GM18520 (cell line): ENCODE results near the gene LRRN2.

Experiments
- ATAC-seq: cut with Tn5 transposase; IDR thresholded peaks from one replicate; pipeline ENCODE4 v1.9.1; 2021; ENCODE audit not compliant: unreplicated experiment

LRRN2 gene

DNA sequence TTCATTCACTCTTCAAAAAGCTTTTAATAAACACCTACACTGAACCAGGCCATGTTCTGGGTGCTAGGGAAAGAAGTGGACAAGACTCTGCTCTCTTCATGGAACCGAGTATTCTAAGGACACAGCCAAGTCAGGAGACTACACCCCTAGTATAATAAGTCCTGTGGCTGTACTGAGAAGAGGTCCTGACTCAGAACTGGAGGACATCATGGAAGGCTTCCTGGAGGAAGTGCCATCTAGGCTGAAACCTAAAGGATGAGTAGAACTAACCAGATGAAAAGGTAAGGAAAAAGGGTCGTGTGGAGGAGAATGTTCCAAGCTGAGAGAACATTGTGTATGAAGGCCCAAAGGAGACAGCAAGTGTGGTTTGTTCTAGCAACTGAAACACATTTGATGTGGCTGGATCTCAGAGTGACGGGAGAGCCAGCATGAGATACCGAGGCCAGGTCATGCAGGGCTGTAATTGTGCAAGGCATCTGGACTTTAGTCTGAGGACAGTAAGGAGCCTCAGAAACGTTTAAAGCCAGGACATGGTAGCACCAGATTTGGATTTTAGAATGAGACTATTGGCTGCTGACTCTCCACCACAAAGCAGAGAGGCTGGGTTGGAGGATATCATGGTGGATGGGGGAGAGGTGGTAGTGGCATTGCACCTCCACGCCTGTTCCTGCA is 82.5 kb downstream of the LRRN2 start:
- no peak for ATAC-seq

DNA sequence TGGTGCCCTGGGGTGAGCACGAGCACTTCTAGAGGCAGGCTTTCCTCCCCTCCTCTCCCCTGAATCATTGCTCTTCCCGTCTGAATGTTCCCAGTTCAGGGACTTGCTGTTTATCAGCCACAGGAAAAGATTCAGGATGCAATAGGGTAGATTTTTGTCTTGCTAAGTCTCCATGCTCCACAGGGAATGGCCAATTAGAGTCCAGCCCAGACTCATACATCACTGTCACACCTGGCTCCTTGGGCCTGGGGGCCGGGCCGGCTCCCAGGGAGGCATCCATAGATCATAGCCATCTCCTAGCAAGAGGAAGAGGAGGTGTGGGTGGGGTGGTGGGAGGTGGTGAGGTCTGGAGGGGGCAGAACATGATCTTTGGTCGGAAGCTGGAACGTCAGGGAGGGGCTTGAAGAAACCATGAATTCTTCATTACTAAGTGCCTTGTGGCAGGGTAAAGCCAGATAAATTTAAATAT is 83.4 kb downstream of the LRRN2 start:
- ATAC-seq: no peak

DNA sequence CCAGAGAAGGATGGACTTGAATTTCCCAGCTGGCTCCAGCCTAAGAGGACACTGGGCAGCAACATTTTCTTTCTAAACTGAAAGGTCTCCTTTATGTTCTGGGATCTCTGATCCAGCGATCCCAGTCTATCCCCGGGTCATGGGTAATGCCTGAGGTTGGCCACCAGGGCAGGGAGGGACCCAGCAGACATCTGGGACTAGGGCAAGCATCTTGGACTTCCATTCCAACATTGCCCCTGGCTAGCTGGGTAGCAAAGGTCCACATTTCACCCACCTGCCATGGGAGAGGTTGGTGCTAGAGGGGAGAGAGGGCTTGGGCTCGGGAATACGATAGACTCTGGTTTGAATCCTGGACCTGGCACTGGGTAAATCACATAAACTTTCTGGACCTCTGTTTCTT is 84.6 kb downstream of the LRRN2 start:
- ATAC-seq: no peak

DNA sequence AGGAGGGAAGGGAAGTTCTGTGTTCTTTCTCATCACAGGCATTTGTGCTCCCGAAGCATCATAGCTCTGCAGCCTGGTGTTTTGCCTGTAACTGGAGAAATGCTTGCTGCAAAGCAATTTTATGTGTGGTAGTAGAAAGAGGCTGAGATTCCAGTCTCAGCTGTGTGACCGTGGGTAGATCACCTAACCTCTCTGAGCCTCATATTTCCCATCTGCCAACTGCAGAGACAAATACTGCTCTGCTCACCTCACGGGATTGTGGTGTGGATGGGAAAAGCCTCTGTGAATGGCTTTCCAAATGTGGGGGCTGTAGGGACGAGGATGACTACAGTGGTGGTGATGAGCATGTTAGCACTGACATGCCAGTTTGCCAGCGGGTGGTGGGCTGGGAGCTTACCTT is 85.3 kb downstream of the LRRN2 start:
- ATAC-seq: no peak

DNA sequence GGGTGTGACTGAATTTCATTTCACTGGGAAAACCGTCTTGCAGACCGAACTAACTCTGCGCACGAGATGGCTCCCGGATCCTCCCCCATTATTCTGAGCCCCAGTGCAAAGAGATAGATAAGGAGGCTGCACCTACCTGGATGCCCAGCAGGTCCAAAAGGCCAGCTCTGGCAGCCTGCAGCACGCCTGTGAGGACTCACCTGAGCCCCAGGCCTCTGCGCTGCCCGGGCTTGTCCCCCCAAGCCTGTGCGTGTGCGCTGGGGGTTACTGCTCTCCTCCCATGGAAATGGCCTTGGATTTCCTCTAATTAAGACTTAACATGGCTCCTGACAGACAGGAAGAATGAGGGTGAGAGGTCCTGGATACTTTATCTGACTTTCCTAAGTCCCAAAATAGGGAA is 85.9 kb downstream of the LRRN2 start:
- no peak for ATAC-seq

DNA sequence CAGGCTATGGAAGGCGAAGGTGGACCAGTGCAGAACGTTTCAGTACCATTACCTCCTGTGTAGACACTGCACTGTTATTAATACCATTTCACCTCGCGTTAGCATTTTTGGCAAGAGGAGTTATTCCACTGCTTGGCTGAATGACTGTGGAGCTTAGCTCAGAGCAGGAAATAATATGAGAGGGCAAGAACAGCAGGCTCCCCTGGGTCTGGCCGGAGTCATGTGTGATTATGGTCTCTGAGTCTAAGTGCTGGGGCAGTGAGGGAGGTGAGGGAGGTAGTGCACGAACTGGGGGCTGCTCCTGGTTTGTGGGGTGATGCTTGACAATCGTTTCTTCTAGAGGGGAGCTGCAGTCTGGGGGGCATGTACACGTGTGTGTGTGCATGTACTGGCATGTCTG is 86.4 kb downstream of the LRRN2 start:
- no peak for ATAC-seq

DNA sequence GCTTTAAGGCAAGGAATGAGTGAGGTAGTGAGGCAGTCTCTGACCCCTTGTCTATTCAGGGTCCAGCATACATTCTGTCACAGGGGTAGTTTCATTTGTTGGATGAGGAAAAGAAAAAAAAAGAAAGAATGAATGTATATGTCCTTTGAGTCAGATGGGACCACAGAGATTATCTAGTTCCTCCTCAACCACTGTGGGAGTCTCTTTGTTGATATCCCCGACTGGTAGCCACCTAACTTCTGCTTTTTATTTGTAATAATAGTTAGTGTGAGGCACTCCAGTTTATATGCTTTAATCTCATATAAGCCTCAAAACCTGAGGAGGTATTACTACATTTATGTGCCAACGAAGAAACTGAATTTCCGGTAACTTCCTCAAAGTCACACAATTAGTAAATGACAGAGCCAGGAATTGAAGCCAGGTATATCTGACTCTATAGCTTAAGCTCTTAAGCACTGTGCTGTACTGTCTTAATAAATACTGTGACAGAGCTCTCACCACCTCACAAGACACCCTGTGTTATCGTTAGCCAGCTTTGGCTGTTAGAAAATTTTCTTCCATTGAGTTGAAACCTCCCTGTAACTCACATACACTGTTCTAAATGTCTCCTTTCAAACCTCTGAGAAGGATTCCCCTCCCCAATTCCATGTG is 87.1 kb downstream of the LRRN2 start:
- no peak for ATAC-seq

DNA sequence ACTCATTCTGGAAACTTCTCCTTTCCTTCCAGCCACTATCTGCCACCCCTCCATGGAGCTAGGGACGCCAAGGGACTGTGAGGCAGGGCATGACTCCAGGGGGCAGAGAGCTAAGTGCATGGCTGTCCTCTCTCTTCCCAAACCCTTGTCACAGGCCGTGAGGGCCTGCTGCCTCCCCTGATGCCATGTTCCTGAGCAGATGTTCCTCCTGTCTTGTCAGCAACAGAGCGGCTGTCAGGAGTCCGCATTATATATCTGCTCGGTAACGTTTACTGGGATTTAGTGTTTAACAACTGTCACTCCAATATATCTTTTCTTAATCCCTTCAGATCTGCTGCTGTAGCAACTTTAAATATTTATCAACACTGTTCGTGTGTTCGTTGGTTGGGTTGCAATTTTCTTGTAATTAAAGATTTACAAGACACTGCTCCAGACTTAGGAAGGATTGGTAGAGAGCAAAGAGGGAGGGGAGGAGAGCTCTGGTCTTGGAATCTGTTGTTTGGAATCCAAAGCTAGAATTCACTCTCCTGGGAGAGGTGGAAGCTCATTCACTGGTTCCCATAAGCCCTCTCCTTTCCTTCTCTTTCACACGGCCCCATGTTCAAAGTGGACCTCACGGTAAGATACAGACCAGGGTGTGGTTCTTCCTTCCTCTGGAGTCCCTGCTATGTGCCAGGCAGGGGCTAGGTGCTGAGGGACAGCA is 93.1 kb downstream of the LRRN2 start:
- ATAC-seq: no peak

DNA sequence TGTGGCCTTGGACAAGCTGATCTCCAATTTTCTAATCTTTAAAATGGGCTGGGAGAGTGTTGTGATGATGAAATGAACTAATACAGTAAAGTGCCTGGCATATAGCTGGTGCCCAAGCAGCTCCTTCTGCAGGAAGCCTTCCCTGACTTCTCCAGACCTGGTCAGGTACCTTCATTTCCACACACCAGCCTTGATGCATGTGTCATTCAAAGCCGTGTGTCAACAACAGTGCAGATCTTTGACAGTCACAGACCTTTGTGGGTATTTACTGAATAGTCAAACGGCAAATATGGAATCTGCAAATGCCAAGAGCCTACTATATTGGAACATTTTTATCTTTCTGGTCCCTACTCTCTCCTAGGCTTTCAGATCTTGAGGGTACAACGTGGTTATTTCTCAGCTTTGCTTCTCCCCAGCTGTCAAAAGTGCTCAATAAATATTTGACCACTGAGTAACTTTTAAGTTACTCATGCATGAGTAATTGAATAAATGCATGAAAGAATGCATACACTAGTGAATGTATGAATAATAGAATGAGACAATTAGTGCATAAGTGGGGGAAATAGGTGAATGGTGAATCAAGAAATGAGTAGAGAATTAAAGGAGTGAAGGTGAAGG is 94.0 kb downstream of the LRRN2 start:
- ATAC-seq: no peak

DNA sequence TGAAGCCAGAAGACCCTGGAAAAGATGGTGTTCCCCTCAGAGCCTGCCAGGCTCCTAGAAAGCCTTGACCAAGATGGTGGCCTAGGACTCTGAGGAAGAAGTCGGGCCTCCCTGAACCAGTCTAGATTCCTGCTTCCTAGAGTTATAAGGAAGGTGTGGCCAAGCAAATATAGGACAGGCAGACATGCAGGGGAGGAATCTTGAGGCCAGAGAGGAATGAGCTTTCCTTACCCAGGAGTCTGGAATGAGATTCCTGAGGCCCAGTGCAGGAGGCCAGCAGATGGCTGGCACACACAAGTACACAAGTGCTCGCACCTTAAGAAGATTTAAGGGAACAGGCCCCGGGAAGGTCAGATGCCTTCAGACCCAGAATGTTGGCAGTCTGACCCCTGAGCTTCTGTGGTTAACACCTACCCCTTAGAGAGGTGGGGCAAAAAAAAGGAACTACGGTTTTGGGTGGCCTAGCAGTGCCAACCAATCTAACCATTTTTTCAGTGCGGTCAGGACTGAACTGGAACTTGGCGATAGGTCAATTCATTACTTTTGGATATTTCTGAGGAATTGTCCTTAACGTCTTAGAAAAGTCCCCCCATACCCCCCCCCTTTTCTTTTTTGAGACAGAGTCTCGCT is 96.0 kb downstream of the LRRN2 start:
- ATAC-seq: no peak

DNA sequence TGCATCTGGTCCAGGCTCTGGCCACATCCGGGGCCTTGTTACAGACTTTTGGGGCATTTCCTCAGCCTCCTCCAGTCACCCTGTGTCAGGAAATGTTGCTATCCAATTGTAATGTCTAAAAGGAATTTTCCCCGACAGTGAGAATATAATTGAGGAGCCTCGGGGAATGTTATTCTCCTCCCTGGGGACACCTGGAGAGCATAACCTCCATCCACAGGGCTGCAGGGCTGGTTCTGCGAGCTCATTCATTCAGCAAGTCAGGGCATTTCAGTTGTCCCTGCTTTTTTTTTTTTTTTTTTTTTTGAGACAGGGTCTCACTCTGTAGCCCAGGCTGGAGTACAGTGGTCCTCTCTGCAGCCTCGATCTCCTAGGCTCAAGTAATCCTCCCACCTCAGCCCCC is 96.7 kb downstream of the LRRN2 start:
- ATAC-seq: no peak

DNA sequence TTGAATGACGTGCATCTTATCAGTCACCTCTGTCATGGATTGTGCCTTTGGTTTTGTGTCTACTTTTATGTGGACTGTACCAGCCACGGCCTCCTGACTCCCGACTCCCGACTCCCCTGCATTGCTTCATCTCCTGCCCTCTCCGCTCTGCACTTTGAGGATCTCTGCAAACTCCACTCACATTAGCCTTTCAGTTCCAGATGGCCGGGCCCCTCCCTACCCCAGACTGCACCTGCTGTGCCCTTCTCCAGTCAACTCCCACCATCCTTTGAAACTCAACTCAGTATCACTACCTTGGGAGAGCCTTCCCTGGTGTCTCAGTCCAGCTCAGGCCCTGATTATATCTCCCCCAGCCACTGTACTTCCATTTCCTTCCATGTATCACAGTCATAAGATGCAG is 97.9 kb downstream of the LRRN2 start:
- no peak for ATAC-seq

DNA sequence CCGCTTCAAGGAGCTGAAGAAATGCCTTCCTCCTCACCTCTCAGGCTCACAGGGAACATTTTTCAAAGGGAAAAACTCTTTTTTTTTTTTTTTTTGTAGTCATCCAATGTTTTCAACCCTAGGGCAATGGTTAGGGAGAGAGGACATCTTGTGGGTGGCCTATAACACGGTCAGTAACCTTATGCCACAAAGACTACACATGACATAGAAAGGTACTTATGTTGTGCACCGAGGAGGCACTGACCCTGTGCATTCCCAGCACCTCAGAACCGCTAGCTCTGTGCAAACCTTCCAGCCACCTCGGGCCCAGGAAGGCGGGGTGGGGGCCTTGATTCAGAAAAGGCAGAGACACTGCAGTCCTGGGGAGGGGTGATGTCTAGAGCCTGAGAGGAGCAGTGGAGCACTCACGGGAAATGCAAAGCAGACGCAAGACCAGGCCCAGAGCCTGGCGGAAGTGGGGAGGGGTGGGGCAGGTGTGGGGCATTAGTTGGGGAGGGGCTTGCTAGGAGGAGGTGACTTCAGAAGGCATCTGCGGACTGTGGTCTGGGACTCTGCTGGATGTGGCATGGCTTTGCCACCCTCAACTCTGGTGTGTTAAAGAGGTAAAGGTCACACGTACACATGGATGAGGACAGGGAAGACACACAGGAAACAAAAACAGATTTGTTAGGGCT is 100.7 kb downstream of the LRRN2 start:
- no peak for ATAC-seq

DNA sequence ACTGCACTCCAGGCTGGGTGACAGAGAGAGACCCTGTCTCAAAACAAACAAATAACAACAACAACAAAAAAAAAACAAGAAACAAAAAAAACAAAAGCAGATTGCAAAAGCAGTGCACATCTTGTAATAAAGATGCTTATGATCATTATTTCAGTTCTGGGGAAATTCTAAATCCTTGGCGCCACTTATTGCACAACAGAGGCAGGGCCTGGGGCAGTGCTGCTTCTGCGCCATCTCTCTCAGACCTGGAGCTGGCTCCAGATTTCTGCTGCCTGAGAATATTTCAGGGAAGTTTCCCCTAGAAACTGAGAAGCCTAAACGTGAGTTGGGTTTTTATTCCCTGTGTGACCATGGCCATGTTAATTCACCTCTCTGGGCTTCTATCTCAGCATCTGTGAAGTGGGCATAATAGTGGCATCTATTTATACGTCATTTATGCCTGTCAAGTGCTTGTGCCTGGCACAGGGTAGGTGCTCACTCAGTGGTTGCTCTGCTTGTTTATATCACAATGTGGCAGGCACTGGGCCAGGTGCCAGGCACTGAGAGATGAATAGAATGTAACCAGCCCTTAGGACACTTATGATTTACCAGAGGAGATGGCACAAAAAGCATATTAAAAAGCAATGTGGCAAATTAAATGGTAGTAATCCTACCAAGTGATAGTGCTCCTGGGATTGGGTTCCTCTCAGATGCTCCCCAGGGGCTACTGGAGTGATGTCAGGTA is 101.5 kb downstream of the LRRN2 start:
- no peak for ATAC-seq

DNA sequence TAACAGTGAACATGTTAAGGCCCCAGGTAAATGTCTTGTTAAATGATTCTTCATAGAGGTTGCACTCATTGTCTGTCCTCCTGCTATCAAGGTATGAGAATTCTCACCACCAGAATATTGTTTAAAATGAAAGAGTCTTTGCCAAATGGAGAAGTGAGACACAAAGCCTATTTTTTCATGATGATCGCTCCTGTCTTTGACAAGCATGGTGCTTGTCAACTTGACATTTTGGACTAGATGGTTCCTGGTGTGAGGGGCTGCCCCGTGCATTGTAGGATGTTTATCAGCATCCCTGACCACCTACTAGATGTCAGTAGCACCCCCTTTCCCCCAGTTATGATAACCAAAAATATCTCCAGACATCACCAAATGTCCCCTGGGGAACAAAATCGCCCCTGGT is 103.8 kb downstream of the LRRN2 start:
- ATAC-seq: no peak

DNA sequence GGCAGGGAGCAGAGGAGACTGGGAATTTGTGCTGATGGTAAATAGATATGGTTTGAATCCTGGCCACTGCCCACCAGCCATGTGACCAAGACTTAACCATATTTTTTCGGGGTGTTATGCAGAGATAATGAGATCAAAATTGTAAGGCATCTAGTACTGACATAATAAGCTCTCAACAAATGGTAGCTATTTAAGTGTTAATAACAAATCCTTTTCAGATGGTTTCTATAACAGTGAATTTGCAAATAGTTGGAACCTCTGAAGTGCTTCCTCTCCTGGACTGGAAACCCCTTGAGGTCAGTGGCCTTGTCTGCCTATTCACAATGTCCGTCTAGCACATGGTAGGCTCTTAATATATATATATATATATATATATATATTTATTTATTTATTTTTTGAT is 104.7 kb downstream of the LRRN2 start:
- ATAC-seq: no peak

DNA sequence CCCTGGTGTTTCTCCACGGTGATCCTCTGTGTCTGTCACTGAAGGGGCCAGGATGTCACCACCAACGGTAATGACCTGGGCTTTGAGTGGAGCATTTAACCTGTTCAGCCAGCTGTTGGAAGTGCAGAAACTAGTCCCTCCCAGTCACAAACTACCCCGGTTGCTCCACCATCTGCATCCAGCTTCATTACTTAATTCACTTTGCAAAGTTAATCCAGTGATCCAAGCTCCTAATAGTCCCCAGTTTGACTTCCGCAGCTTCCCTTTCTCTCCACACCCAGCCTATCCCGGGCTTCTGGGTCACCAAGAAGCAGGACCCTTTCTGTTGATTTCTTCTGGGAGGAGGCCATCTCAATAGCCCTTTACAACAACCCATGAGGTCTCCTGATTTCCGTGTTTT is 105.9 kb downstream of the LRRN2 start:
- no peak for ATAC-seq

DNA sequence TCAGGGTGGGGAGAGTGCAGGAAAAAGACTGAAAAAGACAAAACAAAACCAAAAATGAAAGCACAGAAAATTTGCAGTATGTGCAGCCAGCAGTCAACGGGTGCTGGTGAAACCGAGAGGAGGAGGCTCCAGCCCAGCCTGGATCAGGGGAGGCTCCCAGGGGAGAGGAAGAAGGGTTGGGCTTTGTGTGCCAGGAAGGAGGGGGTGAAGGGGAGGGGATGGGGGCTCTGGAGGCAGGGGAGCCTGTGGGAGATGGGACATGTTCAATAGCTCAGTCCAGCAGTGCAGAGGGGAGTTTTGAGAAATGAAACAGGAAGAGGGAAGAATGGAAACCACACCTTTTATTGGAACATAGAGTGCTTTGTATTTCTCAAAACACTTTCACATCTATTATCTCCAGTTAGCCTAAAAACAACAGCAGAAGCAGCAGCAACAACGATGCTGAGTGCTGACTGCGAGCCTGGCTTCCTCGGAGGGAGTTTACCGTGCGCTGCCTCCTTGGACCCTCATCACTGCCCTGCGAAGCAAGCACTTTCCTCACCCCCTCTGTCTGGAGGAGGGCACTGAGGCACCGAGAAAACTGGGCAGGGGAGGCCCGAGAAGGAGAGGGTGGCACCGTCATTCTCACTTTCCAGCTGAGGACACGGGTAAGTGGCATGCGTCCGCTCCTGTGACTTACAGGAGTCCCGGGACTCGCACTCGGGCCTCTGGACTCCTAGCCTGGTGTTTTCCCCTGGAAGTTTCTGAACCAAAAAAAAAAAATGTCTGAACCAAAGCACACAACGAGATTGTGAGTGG is 106.5 kb downstream of the LRRN2 start:
- no peak for ATAC-seq

DNA sequence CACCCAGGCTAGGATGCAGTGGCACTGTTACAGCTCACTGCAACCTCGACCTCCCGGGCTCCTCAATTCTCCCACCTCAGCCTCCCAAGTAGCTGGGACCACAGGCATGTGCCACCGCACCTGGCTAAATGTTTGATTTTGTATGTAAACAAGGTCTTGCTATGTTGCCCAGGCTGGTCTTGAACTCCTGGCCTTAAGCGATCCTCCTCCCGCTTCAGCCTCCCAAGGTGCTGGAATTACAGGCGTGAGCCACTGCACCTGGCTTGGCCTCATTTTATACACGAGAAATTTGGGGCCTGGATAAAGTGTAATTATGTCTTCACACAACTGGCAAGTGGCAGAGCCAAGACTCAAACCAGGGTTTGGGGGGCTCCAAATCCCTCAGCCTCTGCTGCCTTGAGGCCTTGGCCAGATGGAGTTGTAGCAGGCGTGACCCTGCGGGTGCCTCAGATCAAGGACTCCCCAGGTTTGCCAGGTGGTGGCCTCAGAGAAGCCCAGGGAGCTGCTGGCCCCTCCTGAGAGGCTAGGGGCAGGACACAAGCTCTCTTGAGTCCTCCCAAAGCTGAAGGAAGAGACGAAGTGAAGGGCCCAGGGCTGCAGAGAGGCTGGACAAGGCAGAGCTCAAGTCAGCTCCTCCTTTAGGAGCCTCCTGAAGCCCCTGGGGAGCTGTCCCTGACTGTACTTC is 107.6 kb downstream of the LRRN2 start:
- no peak for ATAC-seq
